ENCODE measurements around the gene ZNF398.

- TF ChIP-seq CTCF (IDR thresholded peaks at IDR 0.05 in 8 of 11, conservative IDR thresholded peaks at IDR 0.05 in 3 of 11) (no peak), POLR2A (IDR thresholded peaks at IDR 0.05) (no peak), POLR2AphosphoS5 (IDR thresholded peaks at IDR 0.05) (no peak)
Observed at GRCh38 chr7:149198161-149198816, 51.0 kb downstream of the ZNF398 start.
